Activated T-cell treated with anti-CD3 and anti-CD28 coated beads for 24 hours (primary cell): ENCODE results near the gene SLC17A1.
"Not testable (repeated sequence)": the region's sequence is repeated elsewhere in the genome, so short reads cannot be mapped to it uniquely, and the experiment has no call there.

Experiments used
- DNase-seq: peaks from one replicate; pipeline ENCODE4 v3.0.0-alpha.2; 2020; ENCODE audit warnings: low read depth

SLC17A1 gene

DNA sequence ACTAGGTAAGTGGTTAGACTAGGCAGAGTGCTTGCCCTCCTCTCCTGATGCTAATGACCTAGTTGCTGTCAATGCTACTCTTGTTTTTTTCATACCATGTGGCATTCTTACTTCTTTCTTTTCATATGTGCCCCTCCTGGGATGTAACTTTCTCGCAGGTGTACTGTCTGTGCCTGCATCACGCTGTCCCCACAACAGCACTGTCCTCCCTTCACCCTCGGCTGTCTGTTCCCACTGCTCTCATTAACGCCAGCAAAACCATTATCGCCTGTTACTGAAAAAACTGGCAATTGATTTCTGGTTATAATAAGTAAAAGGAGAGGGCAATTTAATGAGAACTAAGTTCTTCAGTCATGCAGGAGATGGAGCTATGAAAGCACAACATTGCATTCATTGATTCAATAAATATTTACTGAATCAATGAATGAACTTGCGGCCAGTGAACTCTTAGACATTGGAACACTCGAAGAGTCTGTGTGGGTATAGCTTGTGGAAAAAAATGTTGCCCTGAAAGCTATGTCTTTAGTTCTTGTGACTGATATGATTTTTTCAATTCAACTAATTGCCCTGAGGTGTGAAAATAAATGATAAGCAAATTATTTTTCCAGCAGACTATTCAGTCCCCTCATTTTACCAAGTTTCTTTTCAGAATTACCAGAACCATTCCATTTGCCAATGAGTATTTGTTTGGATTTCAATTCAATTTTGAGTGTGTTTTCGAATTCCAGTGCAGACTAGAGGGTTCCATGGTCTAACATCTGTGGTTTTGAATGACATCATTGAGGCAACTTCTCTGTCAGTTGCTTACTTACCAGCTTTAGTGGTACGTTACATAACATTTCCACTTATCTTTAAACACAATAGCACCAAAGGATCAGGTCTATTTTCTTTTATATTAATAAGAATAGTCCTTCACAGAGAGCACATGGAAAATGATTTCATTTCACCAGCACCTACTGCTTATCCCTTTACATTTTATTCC lies 75.2 kb downstream of the SLC17A1 start:
- no peak for DNase-seq

DNA sequence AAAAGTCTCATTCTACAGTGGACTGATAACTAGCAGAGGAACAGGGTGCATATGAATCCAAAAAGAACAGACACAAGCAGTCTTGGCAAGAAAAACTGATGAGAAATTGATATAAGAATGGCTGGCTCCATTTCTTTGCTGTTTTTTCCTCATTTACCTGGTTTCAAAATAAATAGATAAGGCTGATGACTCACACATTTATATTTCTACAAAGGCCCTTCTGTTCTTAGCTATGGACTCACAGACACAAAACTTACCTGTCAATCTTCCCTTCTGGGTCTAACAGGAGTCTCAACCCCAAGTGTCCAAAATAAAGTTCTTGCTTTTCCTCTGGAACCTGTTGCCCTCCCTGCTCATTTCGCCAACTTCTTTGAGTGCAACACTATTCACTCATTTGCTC lies 76.4 kb downstream of the SLC17A1 start:
- DNase-seq, result no peak

DNA sequence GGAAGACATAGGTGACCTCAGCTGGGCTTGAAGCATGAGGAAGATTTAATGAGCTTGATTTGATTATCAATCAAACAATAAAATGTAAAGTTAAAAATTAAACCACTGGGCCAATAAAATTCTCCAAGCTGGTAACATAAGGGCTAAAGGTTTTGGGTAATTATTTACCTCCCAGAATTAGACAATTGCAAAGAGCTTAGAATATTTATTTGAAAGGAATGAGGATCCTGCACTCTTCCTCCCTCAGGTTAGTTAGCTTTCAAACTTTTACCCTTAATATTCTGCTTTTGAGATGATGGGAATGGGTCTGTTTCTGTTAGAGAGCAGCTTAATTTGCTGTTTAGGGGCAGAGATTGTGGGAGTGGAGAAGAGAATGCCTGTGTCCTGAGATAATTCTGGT lies 77.3 kb downstream of the SLC17A1 start, which contains the start of gene SLC17A4:
Gene SLC17A4, plus strand, starts transcription at position 208 of the 400 bp plus-strand sequence. CDS start 7,221 bp downstream, outside the sequence.
- no peak for DNase-seq

DNA sequence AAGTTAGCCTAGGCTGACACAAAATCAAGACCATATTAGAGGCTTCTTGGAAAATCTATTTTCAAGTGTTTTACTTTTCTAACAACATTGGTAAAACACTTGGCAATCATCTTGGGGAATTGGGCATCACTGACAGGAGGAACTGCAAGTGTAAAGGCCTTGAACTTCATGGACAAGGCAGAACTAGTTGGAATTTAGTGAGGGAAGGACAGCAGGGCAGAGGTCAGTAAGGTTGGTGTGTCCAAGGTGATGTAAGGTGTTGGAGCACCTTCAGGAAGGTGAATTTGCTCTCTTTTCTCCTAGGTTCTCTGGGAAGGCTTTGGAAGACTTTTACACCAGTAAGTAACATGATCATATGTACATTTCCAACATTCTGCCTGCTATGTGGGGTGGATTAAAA lies 78.8 kb downstream of the SLC17A1 start:
- DNase-seq, result no peak

DNA sequence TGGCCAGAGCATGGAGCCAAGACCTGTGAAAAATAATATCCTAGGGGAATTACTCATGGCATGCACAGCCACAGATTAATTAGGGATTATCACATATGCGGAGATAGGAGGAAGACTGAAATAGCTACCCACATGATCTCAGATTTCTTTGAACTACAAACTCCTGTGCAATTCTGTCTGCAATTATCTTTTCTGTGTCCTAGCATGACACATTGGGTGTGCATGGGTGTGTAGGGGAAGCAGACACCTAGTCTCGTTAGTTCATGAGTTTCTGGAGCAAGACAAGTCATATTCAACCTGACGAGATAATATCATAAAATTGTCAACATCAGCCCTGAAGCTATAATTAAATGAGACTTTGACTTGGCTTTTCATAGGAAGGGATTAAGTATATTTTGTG lies 80.9 kb downstream of the SLC17A1 start:
- DNase-seq, result no peak

DNA sequence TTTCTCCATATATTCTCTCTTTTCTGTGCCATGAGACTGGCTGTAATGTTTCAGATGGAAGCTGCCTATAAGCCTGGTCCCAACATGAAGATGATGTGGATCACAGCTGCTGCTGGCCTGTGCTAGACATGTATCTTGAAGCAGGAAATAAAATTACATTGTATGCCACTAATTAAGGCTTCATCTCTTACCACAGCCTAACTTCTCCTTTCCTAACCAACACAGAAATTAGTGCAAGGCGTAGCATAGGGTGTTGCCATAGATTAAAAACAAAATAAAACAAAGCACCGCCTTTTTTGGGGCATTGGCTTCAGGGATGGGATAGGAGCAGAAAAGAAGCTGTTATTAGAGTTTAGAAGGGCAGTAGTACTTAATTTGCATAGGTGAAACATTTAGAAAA lies 82.0 kb downstream of the SLC17A1 start:
- no peak for DNase-seq

GRCh38 chr6:25748601-25749517 lies 83.0 kb downstream of the SLC17A1 start:
- DNase-seq, result not testable (repeated sequence)

GRCh38 chr6:25748049-25748448 lies 83.8 kb downstream of the SLC17A1 start:
- no peak for DNase-seq

GRCh38 chr6:25747477-25747876 lies 84.4 kb downstream of the SLC17A1 start:
- no peak for DNase-seq

GRCh38 chr6:25746968-25747367 lies 84.9 kb downstream of the SLC17A1 start:
- no peak for DNase-seq

GRCh38 chr6:25745836-25746235 lies 86.0 kb downstream of the SLC17A1 start:
- DNase-seq, result no peak

DNA sequence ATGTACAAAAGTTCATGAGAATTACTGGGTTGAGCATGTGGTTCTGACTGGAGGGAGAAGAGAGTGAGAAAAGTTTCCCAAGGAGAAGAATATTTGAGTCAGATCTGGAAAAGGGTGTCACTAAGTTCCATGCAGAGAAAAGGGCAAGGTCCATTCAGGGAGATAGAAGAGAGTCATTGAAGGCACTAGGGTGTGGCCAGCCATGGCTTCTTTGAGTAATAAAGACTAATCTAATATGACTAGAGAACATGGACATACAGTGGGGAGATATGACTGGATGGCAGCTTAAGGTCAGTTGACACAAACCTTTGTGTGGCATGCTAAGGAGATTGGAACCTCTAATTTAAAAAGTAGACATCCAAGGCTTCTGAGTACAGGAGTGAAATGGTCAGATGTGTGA lies 88.0 kb downstream of the SLC17A1 start:
- DNase-seq, result no peak

- no peak for DNase-seq
These were observed 96.6 kb downstream of the SLC17A1 start for GRCh38 chr6:25735261-25735660.
